Peyer's patch (tissue), 4 donors: ENCODE measurements around the gene MGMT.

Experiments used
- CTCF ChIP-seq, 6 experiments: fragments of 450-650 bp in 4 of 6; fragments of 200-600 bp in 2 of 6; sonication (generic) in 1 of 6; IDR thresholded peaks; one replicate each; pipeline ENCODE4 v1.5.1; 2017 to 2019; ENCODE audit warnings: antibody characterized with exemption in 6 of 6, mild to moderate bottlenecking in 3 of 6, moderate library complexity in 1 of 6
- POLR2A ChIP-seq, 2 donors: fragments of 450-650 bp; IDR thresholded peaks; one replicate each; pipeline ENCODE4 v1.5.1; 2017; ENCODE audit warnings: antibody characterized with exemption in 2 of 2, mild to moderate bottlenecking in 2 of 2, moderate library complexity in 2 of 2

- TF ChIP-seq CTCF (IDR thresholded peaks at IDR 0.05): no peak
- TF ChIP-seq POLR2A (IDR thresholded peaks at IDR 0.05): no peak
These were observed 69.3 kb downstream of the MGMT start for GRCh38 chr10:129536336-129536735.
